GM04503 (cell line): ENCODE measurements around the gene MLLT1.

Experiments used
- DNase-seq: peaks from one replicate; pipeline ENCODE4 v3.0.0-alpha.2; 2012; ENCODE audit warnings: low read depth

The MLLT1 gene

DNA sequence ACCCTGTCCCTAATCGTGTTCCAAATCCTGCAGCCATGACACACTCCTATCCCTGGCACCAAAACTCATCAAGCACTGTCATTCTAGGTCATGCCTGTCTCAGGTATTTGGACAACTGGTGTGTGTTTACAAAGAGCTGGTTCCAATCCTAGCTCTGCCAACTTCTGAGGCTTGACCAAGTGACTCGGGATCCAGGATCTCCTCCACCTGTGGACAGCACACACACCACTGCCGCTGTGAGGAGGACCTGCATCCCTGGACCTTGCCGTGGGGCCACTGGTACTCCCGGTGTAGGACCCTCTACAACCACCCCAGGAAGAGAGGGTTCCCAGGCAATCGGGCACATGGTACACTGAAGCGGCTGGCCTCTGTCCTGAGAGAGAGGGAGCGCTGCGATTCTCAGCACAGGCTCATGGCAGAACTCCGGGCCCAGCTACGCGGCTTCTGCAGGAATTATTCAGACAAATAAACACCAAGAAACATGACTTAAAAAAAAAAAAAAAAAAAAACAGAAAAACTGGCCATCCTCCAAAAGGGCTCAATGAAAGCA is 20.4 kb downstream of the MLLT1 start:
- DNase-seq: no peak

DNA sequence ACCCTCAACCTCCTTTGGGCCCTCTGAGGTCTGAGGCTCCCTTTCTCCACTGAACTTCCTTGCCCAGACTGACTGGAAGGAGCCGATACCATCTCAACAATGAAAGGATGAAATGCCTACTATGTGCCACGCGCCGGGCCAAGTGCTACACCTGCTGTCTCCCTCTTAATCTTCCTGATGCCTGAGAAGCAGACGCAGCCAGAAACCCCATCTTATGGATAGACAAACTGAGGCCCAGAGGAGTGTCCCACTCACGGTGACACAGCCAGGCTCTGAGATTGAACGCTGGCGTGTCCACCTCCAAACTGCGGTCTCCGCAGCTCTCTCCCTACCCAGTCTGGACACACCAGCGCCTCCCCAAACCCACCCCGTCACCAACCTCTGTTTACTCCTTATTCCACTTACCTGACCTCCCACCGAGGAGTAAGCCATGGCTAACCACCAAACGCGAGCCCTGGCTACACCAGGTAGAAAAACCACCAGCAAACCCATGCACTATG is 20.9 kb downstream of the MLLT1 start:
- no peak for DNase-seq

DNA sequence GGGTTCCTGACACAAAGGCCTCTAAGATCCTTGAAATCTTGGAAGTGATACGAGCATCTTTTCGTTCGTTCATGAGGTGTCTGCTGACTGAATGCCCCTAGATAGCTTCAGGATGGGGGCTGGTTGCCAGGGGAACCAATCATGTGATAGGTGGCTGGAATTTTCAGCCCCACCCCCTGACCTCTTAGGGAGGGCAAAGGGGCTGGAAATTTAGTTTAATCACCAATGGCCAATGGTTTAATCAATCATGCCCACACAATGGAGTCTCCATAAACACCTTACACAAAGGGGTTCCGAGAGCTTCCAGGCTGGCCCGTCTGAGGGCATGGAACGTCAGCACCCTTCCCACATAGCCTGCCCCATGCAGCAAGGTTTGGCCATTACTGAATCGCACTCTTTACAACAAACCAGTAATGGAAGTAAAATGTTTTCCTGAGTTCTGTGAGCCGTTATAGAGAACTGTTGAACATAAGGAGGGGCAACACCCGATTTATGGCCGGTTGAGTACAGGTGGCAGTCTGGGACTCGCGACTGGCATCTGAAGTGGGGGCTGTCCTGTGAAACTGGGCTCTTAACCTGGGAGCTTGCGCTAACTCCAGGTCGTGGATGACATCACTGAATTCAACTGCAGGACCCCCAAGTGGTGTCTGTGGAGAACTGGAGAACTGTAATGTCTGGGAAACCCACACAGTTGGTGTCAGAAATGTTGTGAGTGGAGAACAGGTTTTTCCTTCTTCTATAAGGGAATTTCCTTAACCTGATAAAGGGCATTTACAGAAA is 25.6 kb downstream of the MLLT1 start:
- DNase-seq: no peak

DNA sequence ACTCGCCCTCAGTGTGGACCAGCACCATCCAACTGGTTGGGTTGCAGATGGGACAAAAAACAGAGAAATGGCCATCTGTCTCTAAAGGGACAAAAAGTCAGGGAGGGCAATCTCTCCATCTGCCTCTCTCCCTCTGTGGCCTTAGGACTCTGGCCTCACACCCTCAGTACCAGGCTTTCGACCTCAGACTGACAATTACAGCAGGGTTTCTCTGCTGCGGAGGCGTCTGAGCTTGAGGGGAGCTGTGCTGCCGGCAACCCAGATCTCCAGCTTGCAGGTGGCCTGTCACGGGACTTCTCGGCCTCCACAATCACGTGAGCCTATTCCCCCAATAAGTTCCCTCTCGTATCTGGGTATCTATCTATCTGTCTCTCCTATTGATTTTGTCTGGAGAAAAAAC is 27.7 kb downstream of the MLLT1 start:
- no peak for DNase-seq

DNA sequence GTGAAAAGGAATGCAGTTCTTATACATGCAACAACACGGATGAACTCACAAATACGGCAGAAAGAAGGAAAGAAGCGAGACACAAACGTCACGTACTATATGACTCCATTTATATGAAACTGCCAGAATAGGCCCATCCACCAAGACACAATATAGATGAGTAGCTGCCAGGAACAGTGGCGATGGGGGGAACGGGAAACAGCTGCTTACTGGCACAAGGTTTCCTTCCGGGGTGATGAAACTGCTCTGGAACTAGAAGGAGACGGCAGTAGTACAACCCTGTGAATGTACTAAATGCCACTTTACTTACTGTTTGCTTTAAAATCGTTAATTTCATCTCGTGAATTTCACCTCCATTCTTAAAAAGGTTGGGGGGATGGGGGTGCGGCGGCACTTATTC is 28.9 kb downstream of the MLLT1 start:
- DNase-seq: no peak

DNA sequence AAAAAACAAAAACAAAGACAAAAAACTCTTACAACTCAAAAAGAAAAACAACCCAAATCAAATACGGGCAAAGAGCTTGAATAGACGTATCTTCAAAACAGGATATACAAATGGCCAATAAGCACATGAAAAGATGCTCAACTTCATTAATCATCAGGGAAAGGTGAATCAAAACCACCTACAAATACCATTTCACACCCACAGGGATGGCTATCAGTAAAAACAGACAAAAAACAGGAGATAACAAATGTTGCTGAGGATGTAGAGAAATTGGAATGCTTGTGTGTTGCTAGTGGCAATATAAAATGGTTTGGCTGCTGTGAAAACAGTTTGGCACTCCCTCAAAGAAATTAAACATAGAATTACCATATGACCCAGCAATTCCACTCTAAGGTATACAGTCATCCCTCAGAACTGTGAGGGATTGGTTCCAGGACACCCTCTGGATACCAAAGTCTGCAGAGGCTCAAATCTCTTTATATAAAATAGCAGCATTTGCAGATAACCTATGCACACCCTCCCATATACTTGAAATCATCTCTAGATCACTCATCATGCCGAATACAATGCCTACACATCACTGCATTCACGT is 29.7 kb downstream of the MLLT1 start:
- no peak for DNase-seq

DNA sequence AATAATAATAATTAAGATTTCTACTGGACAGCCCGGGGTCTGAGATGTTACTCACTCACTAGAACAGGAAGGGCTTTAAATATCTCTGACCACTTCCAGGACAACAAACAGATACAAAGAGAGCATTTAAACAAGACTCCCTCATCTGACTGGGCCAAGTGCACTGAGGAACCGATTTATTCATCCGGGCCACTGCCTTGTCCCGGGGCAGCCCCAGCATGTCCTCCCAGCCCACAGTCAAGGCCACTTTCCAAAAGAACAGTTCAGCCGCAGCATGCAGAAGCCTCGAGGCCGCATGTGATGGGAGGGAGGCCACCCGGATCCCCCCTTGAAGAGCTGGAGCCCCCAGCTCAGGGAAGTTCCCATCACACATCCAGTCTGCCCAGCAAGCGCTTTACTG is 30.5 kb downstream of the MLLT1 start:
- no peak for DNase-seq

DNA sequence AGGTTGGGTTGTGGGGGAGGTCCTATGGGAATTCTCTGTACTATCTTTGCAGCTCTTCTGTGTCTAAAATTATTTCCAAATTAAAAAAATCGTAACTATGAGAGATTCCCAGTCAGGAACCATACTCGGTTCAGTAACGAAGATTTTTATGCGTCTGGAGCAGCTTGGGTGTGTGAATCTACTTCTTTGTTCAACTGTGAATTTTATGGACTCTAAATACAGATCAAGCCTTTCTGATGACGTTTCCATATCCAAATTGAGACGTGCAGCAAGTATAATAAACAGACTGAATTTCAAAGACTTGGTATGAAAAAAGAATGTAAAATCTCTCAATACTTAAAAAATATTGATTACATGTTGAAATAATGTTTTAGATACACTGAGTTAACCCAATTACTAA is 30.9 kb downstream of the MLLT1 start:
- DNase-seq: no peak

DNA sequence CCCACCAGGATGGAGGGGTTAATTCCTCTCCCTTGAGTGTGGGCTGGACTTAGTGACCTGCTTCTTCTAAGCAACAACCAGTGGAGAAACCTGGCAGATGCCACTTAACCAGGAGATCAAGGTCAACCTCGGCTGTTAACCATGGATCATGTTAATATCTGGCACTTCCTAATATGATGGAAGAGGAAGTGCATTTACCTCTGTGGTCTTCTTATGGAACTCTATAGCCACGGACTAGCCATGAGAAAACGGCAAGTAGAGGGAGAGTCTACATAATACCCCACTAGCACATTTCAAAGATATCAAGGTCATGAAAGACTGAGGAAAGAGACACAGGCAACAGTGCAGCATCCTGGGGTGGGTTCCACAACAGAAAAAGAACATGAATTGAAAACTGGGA is 31.4 kb downstream of the MLLT1 start:
- DNase-seq: no peak

DNA sequence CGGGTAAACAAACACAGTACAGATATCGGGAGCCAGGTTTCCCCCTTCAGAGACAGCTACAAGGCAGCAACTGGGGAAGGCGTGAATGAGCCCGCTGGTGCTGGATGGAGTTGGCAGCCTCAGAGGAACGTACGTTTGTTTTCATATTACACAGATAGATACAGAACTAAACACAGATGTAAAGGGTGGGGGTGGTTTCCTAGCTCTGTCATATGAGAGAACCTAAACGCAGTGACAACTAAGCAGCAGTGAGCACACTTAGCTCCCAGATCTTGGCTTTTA is 32.8 kb downstream of the MLLT1 start:
- DNase-seq: no peak

DNA sequence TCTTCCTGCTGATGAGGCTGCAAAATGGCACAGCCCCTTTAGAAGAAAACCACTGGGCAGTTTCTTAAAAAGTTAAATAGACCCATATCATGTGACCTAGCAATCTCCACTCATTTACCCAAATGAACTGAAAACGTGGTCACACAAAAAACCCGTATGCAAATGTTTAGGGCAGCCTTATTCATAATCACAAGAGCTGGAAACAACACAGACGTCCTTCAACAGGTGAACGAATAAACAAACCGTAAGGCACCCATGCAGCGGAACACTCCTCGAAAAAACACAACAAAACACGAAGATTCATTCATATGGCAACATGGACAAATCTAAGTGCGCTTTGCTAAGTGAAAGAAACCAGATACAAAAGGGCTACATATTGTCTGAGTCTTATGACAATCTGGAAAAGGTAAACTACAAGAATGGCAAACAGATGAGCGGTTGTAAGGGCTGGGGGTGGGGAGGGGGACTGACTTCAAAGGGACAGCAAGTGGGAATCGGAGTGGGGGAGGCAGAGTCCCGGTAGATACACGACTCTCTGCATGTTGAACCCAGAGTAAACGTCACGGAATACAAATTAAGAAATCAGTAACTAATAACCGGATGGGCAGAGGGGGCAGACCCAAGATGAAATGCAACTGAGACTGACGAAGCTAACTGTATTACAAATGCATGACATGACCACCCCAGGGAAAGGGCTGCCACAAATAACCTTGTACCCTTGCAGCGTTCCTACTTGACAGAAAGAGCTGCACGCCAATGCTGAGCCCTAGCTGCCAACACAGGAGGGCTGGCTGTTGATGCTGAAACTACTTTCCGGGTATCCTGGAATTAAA is 33.4 kb downstream of the MLLT1 start:
- DNase-seq: no peak

DNA sequence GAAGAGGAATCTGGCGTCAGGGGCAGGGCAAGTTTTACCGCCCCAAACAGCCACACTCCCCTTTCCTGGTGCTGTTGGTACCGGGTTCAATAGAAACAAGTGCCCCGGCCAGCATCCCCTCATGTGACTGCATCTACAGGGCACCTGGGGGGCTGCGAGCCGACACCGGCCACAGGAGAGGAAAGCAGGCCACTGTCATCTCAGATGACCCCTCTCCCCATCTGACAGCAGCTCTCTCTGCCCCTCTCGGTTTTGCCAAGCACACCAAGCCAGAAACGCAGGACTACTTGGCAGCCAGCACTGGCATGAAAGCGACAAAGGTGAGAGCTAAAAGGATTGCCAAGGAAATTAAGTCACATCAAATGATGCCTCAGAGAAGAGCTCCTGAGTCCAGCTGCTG is 37.1 kb downstream of the MLLT1 start:
- DNase-seq: no peak

DNA sequence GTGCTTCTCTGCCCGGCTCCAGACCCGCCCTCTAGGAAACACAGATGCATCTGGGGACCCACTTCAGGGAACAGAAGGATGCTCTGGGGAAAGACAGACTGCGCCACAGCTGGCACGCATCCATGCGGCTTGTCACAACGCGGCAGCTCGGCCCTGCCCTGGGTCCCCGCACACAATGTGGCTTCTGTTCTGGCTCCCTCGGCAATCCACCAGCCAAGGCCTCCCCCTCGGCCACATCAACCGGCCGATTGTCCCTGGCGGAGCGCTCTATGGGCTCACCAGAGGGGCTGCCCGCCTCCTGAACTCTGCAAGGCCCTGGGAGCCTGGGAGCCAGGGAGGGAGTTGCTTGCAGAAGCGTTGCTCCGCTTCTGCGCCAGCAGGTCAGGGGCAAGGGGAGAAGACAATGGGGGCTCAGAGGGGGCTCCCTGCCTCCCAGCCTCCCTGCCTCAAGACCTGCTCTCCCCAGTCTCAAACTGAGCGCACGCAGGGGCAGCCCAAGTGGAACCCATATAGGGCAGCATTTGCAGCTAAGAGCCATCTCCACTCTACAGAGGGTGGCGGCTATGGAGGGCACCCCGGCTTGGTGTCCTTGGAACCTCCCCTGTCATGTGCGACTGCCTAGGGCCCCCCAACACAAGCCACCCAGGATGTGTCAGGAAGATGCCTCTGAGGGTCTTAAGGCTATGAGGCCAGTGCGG is 37.9 kb downstream of the MLLT1 start:
- DNase-seq: no peak

DNA sequence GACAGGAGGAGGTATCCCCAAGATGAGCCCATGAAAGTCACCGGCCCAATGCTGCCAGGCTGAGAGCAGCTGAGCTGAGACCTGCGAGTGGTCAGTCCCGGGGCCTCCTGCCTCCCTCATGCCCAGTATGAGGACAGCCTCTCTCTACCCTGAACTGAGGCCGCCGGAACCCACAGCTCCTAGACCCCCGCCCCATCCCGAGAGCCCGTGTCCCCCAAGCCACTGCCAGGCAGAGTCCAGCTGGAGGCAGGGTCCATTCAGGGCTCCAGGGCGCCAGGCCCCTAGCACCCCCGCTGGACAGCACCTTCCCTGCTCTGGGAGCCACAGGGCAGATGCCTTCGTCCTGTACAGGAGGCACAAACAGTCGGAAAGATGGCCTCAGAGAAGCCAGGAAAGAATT is 38.7 kb downstream of the MLLT1 start:
- DNase-seq: no peak

DNA sequence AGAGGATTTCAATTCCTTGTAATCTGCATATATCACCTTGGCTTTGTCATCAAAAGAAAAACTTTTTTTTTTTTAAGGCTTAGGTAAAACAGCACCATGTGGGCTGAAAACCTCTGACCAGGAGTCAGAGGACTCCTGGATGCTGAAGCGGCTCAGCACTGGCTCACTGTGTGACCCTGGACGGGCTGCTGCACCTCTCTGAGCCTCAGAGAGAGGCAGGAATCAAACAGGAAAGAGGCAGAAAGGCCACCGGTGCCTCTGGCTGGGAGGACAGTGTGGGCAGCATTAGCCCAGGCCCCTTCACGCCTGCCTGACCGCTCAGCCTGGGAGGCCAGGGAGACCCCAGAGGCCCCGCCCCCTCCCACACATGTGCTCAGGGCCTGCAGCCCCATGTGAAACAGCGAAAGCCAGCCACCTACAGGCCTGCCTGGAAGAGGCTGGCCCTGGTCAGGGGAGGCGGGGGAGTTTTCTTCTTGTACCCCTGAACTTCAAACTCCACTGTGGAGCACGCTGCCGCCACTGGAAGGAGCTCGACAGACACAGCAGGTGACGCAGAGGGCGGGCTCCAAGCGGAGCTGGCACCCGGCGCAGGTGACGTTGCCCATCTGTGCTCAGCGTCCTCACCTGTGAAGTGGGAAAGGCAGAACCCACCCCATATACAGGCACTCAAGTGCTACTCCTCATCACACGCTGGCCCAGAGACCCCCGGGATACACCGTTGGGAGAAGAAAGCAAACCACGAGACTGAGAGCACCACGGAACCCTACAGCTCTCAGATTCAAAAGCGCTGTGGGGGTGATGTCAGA is 39.7 kb downstream of the MLLT1 start:
- DNase-seq: no peak

DNA sequence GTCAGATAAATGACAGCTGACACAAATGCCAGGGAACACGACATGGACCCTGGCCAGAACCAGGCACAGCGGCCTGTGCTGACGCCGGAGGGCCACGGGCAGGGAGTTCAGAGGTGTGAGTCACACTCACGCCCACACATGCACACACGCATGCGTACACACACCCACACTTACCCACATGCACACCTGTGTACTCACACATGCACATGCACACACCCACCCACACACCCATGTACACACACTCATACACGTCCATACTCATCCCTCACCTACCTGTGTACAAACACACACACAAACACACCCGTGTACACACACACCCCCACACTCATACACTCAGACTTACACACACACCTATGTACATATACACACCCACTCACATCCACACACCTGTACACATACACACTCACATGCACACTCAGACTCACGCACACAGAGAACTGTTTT is 40.4 kb downstream of the MLLT1 start:
- no peak for DNase-seq

DNA sequence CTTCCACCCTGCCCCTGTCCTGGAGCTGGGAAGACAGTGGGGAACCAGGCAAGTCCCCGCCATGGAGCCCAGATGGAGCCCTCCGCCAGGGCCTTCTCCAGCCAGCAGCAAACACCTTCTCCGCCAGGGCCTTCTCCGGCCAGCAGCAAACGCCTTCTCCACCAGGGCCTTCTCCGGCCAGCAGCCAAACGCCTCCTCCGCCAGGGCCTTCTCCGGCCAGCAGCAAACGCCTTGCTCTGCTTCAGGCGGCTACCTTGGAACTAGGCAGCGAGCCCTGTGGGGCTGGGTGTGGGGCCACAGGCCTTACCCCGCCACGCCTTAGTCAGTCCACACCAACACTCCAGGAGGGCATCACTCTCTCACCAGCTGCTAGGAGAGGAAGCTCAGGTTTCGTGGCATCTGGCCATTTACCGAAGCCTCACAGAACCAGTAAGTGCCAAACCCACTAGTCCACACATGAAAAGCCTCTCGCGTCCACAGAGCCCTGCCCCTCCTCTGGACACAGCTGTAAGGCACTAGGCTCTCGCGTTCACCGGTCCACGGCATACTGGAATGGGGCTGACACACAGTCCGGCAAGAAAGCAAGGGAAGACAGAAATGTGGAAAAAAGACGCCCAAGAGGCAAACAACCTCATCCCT is 41.0 kb downstream of the MLLT1 start:
- no peak for DNase-seq

DNA sequence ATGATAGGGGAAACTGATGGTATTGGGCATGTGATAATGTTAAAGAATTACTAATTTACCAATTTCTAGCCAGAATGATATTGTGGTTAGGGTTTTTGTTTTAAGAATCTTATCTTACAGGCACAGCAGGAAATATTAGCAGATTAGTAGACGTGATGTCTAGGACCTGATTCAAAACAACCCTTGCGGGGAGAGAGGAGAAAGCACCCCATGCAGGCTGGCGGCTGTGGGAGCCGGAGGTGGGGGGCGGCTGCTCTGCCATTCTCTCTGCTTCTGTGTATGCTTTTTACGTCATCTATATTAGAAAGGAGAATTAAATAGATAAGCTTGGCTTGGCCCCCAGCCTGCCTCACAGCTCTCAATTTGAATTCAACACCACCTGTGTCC is 41.5 kb downstream of the MLLT1 start:
- DNase-seq: no peak

DNA sequence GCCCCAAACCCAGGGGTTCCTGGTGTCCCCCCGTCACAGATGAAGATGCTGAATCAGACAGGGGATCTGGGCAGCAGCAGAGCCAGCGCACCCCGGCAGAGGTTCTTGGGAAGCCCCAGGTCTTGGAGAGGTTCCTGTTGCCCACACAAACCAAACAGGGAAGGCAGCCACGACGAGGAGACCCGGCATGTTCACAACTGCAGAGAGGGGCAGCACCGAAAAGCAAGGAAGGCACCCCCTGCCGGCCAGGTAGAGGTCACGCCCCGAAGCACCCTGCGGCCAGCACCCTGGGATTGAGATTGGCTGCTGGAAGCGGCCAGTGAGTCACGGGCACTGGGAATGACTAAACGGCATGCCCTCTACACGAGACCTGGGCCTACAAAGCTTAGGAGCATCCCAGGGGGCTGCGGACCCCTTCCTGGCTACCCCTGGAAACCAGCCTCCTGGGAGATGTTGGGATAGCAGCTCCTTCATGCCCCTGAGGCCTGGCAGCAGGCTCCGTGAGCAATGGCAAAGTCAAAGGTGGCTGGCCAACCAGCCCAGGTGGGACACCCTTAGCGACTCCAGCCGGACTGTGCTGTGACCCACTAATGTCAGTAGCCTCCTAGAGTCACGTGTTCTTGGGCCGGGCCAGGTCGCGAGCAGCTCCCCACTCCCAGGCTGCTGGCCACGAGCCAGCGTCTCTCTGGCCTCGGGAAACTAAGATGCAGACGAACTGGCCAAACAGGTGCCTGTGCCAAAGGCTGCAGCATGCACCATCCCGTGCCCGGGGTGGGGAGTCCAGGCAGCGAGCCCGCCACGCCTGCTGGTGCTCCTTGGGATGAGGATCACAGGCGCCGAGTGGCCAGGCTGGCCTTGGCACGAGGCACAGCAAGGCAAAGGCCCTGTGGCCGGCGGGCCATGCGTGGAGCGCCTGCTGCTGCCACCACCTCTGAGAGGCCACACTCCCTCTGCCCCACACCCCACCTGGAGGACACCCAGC is 43.2 kb downstream of the MLLT1 start:
- DNase-seq: no peak
